HepG2 (cell line): Measurements from ENCODE around the gene ZNF276. TPM values are rescaled to one million over a fixed set of nuclear protein-coding genes. Genes with fewer than 3 reads are reported as not detected.

Experiments used
- AGO2 ChIP-seq: fragments of 200-400 bp; formaldehyde crosslinking; optimal IDR thresholded peaks from 2 replicates; pipeline ENCODE3; 2017; ENCODE audit warnings: mild to moderate bottlenecking, low read depth, low read length, moderate library complexity
- CCAR2 ChIP-seq: fragments of 200-400 bp; formaldehyde crosslinking; optimal IDR thresholded peaks from 2 replicates; pipeline ENCODE3; 2018; ENCODE audit warnings: low read depth, mild to moderate bottlenecking, low read length, moderate library complexity
- HNRNPLL ChIP-seq: fragments of 200-400 bp; formaldehyde crosslinking; IDR thresholded peaks from 2 replicates; pipeline ENCODE4 v1.6.1; 2017; ENCODE audit warnings: mild to moderate bottlenecking, low read depth, low read length; ENCODE audit not compliant: poor library complexity, severe bottlenecking
- NFE2L1 ChIP-seq: sonication (generic); formaldehyde crosslinking; IDR thresholded peaks from 2 replicates; pipeline ENCODE4 v1.4.0; 2020; ENCODE audit warnings: missing genetic modification reagents, mild to moderate bottlenecking, borderline replicate concordance
- REST ChIP-seq, 2 experiments: IDR thresholded peaks; 2 replicates each; pipeline ENCODE4 v1.6.1; 2011 to 2012; ENCODE audit warnings: low read length in 2 of 2, borderline replicate concordance in 1 of 2, low read depth in 1 of 2, mild to moderate bottlenecking in 1 of 2, moderate library complexity in 1 of 2
- ZMAT3 ChIP-seq: sonication (generic); formaldehyde crosslinking; conservative IDR thresholded peaks from 2 replicates; pipeline ENCODE4 v1.7.0; 2021; ENCODE audit warnings: missing genetic modification reagents
- ZNF101 ChIP-seq: sonication (generic); formaldehyde crosslinking; IDR thresholded peaks from 2 replicates; pipeline ENCODE4 v1.4.0; 2020; ENCODE audit warnings: mild to moderate bottlenecking, low read depth, missing genetic modification reagents, borderline replicate concordance
- polyA plus RNA-seq, 8 experiments: library from polyadenylated mRNA; depleted of rRNA in 3 of 8; stranded (reverse) in 7 of 8; unstranded in 1 of 8; fragments of >200 nt; fragmentation: Illumina TruSeq in 4 of 8; extraction: Trizol in 4 of 8; gene quantifications; 2 replicates each; pipeline versions ENCODE4 v1.2.1 to v1.2.3, GENCODE V29; 2011 to 2016; ENCODE audit warnings: low read depth in 4 of 8, missing spikeins in 1 of 8, mixed read lengths in 1 of 8; ENCODE audit not compliant: insufficient read depth in 1 of 8
- total RNA-seq, 5 experiments: library from RNA; depleted of rRNA; stranded (reverse); fragments of >200 nt; fragmentation: Illumina TruSeq; extraction: Trizol; gene quantifications; 2 replicates each; pipeline ENCODE4 v1.2.3, GENCODE V29; 2016; ENCODE audit warnings: low read depth in 1 of 5
- TF ChIP-seq, protein P1 (sequence below), 2 experiments: fragments of 450-650 bp in 1 of 2; sonication (generic) in 1 of 2; formaldehyde crosslinking in 1 of 2; IDR thresholded peaks; 2 replicates each; pipeline versions ENCODE4 v1.6.1 to v1.8.0; 2016 to 2022; ENCODE audit warnings: antibody characterized with exemption in 1 of 2, mild to moderate bottlenecking in 1 of 2, missing genetic modification reagents in 1 of 2
- TF ChIP-seq, protein P2 (sequence below): sonication (generic); formaldehyde crosslinking; IDR thresholded peaks from 2 replicates; pipeline ENCODE4 v1.5.0; 2020; ENCODE audit warnings: missing genetic modification reagents
- TF ChIP-seq, protein P3 (sequence below): sonication (generic); formaldehyde crosslinking; conservative IDR thresholded peaks from 2 replicates; pipeline ENCODE4 v1.4.0; 2020; ENCODE audit warnings: missing genetic modification reagents

Gene ZNF276
- total and polyA plus RNA-seq, 2 of the 13 experiments (the other 11 are each of a cell fraction or from before 2014, with no cell fraction given), result 17.7 to 18.0 TPM

GRCh38 chr16:89700649-89701424, 20.5 kb upstream of the ZNF276 start (continued):
- TF ChIP-seq, protein P1, sequence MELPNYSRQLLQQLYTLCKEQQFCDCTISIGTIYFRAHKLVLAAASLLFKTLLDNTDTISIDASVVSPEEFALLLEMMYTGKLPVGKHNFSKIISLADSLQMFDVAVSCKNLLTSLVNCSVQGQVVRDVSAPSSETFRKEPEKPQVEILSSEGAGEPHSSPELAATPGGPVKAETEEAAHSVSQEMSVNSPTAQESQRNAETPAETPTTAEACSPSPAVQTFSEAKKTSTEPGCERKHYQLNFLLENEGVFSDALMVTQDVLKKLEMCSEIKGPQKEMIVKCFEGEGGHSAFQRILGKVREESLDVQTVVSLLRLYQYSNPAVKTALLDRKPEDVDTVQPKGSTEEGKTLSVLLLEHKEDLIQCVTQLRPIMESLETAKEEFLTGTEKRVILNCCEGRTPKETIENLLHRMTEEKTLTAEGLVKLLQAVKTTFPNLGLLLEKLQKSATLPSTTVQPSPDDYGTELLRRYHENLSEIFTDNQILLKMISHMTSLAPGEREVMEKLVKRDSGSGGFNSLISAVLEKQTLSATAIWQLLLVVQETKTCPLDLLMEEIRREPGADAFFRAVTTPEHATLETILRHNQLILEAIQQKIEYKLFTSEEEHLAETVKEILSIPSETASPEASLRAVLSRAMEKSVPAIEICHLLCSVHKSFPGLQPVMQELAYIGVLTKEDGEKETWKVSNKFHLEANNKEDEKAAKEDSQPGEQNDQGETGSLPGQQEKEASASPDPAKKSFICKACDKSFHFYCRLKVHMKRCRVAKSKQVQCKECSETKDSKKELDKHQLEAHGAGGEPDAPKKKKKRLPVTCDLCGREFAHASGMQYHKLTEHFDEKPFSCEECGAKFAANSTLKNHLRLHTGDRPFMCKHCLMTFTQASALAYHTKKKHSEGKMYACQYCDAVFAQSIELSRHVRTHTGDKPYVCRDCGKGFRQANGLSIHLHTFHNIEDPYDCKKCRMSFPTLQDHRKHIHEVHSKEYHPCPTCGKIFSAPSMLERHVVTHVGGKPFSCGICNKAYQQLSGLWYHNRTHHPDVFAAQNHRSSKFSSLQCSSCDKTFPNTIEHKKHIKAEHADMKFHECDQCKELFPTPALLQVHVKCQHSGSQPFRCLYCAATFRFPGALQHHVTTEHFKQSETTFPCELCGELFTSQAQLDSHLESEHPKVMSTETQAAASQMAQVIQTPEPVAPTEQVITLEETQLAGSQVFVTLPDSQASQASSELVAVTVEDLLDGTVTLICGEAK (IDR thresholded peaks at IDR 0.05), result no peak
- TF ChIP-seq, protein P1 (CRISPR knock-in tag; IDR thresholded peaks at IDR 0.05), result peak; percentile 67
- peak; percentile 20; the same call in 1 of the 2 replicates for TF ChIP-seq ZMAT3 (CRISPR knock-in tag)
- TF ChIP-seq, protein P2, sequence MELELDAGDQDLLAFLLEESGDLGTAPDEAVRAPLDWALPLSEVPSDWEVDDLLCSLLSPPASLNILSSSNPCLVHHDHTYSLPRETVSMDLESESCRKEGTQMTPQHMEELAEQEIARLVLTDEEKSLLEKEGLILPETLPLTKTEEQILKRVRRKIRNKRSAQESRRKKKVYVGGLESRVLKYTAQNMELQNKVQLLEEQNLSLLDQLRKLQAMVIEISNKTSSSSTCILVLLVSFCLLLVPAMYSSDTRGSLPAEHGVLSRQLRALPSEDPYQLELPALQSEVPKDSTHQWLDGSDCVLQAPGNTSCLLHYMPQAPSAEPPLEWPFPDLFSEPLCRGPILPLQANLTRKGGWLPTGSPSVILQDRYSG (CRISPR knock-in tag), result peak; percentile 95; the same call in 1 of the 2 replicates
- no peak for TF ChIP-seq REST (IDR thresholded peaks at IDR 0.05; ENCODE audit: borderline replicate concordance in 1 of 2, low read depth in 1 of 2, low read length in 2 of 2)
- TF ChIP-seq, protein P3, sequence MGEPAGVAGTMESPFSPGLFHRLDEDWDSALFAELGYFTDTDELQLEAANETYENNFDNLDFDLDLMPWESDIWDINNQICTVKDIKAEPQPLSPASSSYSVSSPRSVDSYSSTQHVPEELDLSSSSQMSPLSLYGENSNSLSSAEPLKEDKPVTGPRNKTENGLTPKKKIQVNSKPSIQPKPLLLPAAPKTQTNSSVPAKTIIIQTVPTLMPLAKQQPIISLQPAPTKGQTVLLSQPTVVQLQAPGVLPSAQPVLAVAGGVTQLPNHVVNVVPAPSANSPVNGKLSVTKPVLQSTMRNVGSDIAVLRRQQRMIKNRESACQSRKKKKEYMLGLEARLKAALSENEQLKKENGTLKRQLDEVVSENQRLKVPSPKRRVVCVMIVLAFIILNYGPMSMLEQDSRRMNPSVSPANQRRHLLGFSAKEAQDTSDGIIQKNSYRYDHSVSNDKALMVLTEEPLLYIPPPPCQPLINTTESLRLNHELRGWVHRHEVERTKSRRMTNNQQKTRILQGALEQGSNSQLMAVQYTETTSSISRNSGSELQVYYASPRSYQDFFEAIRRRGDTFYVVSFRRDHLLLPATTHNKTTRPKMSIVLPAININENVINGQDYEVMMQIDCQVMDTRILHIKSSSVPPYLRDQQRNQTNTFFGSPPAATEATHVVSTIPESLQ (CRISPR knock-in tag), result no peak
- TF ChIP-seq CCAR2, result no peak
- peak; percentile 3 for TF ChIP-seq HNRNPLL
- TF ChIP-seq AGO2, result peak; percentile 14
- TF ChIP-seq ZNF101 (CRISPR knock-in tag), result no peak
- no peak for TF ChIP-seq NFE2L1 (CRISPR knock-in tag)
